Activated CD4-positive, alpha-beta T cell treated with anti-CD3 and anti-CD28 coated beads, Interleukin-10, Interleukin-2, amounts not matched to agents 100 ng/mL and 50 ng/mL, durations not matched to agents 16 hours and 8 hours (primary cell): ENCODE measurements around the gene LARGE2.

Source experiments
- DNase-seq: peaks from one replicate; pipeline ENCODE4 v3.0.0-alpha.2; 2020

LARGE2 gene

DNA sequence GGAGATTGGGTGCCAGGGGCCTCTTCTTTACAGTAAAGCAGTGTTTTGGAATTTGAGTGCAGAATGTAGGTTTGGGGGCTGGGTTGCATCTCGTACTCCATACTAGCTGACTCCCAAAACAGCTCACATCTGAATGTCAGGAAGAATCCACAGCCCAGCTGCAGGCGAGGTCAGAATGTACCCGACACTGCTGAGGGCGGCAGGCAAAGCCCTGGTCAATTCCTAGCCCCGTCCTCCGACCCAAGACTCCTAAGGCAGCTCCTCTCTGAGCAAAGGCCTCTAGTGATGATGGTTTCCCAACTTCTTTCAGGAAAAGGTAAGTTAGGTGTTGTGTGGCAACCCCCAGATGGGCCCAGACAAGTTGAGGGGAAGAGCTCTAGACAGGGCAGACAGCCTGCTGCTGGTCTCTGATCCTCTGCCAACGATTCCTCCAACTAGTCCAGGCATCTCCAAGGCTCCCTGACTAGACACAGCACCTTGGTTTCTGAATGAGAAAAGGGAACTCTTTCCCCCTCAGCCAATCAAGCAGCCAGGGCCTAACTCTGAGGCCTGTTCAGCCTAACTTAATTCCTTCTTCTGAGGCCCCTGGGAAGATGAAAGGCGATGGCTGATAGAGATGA lies 8.6 kb downstream of the LARGE2 start:
- no peak for DNase-seq

DNA sequence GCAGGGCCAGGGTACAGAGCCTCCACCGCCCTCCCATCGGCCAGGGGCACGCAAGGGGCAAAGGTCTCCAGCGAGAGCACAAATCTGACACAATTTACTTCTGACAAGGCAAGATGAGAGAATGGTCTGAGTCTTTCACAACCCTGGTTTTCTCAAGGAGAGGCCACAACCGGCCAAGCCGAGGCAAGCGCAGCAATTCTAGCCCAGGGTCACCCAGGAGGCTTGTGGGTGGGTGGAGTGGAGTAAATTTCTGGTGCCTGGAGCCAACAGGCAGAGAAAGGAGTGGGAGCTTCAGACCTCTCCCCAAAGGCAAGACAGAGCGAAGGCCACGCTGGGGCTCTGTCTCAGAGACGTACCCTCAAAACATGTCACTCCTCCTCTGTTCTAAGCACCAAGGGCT lies 9.3 kb downstream of the LARGE2 start:
- no peak for DNase-seq

DNA sequence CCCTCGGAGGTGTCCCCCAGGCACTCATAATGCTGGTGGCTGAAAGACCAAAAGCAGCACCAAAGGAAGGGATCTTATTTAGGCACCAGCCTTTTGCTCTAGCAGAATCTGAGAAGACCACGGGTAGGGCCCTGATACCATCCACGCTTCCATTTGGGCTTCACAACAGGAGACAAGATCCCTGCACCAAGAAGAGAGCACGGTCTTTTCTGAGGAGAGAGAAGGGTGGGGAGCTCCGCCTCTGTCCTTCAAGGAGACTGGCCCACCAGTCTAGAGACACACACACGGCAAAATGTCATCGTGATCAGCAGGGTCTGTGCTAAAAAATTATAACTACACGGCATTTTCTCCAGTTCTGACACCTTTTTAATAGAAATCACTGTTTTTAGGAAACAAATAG lies 9.8 kb downstream of the LARGE2 start:
- DNase-seq = no peak

DNA sequence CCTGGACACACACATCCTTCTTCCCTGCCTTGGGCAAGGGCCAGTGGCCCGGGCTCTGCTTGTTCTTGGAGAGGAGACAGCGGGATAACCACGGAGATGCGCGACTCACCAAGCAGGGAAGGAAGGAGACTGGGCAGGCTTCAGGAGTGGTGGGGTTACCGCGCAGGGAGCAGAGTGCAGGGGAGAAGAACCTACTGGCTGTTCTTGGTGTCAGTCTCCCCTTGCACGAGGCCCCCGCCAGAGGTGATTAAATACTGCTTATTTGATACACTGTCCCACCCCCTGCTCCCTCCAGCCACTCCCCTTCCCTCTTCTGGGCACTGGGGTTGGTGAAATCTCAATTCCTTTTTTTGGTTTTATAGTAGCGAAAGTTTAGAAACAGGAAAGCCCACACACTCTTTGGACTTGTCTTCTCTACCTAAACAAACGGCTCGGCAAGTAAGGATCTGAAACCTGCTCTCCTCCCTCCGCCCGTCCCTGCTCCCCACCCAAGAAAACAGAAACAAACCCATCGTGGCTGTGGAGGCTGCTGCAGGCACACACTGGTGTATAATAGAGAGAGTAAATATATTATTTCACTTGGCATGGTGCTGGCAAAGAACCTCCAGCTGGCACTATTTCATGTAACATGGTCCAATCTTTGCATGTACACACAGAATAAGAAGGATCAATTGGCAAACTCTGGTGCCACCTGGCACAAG lies 10.8 kb downstream of the LARGE2 start:
- no peak for DNase-seq

DNA sequence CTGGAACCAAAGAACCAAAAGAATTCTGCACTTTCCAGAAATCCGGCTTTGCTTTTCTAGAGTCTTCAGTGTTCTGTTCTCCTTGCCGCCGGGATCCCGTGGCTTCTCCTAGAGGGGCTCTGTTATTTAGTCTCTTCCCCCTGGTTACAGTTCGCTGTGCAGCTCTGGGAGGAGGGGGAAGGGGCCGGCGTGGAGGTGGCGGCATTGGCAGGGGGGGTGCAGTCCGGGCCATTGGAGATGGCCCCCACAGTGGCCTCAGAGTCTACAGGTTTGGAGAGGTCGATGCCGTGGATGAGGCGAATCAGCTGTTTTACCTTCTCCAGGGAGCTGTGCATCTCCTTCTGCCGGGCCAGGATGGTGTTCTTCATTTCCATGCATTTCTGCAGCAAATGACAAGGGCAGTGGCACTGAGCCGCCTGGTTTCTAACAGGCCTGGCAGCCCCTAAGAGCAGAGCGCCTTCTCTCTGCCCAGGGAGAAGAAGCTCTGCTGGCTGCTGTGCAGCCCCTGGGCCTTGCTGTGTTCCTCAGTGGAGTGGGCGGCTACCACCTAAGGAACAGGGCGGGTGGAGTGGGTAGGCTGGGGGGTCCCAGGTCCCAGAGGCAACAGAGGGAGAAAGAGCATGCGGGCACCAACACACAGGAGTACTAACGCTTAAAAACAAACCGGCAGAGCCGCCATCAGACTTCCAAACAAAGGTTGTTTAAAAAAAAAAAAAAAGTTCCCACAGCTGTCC lies 11.6 kb downstream of the LARGE2 start:
- no peak for DNase-seq

DNA sequence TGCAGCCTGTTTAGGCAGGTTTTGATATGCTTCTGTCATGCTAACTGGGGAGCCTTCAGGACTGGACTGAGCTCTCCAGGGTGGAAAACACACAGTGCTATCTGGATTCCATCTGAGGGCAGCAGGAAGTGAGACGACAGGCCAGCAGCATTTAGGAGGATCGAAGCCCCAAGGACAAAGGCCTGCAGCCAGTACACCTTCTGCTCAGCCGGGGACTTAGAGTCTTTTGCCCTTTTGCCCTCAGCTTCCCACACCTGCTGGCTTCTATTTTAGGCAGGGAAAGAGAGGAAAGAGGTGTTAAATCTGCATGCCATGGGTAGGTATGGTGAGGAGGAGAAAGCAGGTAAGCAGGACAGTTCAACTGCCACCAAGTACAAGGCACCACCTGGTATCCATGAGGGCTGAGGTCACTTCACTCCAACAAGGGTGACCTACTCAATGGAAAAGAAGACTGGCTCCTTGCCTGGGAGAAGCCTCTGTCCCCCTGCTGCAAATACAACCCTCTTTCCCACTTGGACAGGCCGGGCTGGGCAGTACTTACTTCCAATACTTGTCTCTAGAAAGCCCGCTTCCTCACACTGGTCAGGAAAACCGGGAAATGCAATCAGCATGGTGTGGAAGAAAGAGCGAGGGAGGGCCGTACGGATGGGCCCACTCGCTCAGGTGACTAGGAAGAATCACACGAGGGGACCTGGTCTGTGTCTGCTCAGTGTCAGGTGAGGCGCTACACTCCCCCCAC lies 12.3 kb downstream of the LARGE2 start:
- no peak for DNase-seq

DNA sequence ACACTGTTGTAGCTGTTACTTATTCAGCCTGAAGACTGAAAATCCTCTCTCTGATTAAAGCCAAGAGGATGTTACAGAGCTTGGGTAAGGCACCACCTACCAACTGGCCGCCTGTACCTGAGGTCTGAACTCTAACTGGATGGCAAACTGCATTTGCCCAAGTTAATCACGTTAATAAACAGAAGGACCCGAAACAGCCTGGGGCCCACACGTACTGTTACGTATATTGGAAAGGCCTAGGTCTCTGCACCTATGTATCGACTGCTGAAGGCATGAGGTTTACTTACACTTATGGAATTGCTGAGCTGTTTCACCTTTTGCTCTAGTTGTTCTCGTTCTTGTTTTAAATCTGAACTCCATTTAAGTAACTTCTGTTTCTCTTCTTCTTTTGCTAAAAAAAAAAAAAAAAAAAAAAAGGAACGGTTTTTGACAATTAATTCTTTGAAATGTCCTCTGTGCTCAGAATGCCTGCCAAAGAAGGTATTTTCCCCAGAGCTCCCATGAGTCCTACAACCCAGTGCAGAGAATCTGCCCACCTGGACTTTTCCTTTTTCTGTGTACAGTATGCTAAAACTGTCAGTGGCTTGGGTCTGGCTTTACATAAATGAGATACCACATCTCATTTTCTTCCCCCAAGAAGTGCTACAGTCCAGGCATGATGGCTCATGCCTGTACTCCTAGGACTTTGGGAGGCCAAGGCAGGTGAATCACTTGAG lies 13.1 kb downstream of the LARGE2 start:
- DNase-seq = no peak

DNA sequence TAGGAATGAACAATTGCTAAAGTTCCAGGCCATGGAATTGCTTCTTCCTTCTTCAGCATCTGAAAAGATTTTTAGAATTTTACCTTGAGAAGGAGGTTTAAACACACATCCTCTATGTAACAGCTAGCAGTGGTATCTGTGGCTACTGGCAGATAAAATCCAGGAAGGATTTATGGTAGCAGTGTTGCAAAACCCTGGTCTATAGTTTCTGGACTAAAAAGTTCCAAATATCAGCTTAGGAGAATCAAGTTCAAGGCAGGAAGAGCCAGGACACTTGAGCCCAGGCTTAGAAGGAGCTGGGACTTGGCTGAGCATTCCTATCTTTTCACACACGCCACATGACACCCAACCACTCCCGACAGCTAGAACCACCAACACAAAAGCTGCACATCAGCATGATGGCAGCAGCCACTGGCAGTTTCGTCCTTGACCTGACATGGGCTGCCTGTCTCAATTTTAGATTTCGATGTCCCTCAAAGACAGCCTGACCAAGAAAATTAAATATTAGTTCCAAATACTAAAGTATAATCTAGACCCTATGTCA lies 14.1 kb downstream of the LARGE2 start:
- no peak for DNase-seq

DNA sequence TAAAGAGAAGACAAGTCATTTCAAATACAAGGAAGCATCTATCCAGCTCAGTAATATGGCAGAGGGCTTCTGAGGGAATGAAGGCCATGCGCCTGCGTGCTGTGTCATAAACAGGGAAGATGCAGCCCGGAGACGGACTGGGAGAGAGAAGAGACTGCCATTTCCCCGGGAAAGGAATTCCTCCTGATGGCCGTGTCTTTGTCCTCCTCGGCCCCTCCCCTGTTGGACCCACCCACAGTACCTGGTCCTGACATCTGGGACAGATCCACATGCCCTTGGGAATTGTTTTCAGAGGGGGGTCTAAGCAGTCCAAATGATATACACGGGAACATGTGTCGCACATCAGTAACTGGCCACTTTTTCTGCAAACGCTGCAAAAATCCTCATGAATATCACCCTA lies 15.5 kb downstream of the LARGE2 start:
- DNase-seq = no peak

DNA sequence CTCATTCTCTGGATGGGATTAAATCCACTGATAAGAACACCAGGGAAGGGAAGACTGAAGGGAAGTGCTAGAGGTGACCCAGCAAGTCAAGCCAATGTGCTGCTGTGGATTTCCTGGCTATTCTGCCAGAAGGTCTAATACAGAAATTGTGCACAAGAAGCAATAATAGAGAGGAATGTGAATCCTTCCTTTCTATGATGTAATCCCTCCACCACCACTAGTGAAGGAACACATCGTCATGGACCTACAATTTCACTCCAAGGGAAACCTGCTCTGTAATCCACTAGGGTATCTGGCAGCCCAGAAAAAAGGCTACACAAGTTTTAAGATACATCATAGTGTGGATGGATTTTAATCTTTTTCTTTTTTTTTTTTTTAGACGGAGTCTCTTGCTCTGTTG lies 17.4 kb downstream of the LARGE2 start:
- DNase-seq = no peak

DNA sequence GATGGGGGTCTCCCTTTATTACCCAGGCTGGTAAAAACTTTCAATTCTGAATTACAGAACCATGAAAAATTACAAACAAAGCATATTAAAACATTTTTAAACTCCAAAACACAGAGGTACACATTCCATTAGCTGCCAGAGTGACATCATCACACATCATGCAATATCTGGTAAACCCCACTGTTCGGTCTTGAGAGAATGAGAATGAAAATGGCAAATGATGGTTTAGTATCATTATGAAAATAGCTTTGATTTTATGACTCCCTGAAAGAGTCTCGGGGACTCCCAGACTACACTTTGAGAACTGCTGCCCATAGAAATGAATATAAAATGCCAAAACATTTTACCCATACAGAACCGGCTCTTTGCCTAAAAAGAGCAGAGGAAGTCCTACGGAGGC lies 18.8 kb downstream of the LARGE2 start:
- DNase-seq = no peak

DNA sequence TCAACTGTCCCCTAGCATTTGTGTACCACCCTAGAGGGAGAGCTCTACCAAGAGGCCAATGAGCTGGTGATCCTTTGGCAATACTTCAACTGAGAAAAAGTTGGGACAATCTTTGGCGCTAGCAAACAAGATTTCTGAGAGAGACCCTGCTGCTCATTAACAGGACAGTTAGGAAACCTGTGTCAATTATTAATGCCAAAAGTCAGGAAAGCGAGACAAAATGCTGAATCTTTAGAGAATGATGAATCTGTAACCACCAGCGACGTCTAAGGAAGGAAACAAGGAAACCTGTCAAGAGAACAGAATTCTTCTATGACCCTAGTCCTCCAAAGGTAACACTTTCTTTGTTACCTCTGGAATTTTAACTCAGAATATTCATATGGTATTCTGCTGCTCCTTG lies 19.9 kb downstream of the LARGE2 start:
- no peak for DNase-seq

DNA sequence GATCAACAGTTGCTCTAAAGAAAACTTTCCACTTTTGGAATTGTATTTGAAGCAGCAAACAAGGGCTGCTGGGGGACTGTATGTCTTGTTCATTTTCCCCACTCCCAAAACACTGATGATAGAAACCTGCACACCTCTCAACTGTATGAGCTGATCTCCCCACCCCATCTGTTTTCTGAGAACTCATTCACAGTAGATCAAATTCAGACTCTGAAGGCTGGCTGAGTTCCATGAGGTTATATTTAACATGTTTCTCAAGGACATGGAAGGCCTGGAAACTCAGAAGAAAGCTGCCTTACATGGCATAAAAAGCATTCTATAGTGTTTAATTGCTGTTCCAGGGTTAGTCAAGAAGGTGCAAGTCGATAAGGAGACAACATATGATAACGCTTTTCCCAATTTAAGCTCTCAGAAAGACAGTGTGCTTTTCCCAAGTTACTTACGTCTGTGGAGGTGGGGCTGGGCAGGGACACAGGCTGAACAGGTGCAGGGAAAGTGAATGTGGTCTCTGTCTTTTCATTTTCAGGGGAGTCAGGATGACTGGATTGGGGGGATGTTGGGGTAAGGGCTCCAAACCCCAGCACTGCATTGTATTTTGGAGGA lies 23.0 kb downstream of the LARGE2 start:
- DNase-seq = no peak

DNA sequence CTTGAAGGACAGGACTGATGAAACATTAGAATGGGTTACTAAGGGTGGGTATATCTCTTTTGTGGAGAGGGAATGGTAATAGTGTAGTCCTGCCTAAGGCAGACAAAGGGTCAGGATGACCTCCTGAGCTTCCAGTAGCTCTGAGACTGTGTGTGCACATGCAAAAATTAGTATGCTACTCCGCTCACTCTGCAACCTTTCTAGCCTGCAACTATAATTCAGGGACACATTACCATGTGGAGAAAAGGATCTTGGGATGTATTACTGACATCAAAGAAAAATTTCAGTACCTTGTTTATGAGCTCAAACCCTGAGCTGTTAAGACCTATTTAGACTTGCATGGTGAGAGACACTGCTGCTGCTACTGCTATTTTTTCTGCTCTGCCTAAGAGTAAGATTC lies 25.4 kb downstream of the LARGE2 start:
- DNase-seq = no peak

DNA sequence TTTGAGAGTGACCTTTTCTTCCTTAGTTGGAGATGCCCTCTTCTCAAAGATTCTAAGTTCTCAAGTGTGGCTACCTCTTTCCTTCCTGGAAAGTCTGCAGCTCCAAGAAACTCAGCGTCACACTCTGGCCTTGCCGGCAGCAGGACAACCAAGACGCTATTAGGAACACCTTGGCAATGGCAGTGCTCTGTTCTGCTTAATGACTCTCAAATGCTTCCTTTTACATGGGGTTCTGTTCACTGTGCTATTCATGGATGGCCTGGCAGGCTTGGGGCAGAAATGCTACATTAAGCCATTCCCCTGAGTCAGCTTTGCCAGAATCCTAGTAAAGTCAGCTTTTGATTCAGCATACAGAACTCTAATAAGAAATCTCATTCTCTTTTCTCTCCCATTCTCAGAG lies 25.9 kb downstream of the LARGE2 start:
- no peak for DNase-seq

DNA sequence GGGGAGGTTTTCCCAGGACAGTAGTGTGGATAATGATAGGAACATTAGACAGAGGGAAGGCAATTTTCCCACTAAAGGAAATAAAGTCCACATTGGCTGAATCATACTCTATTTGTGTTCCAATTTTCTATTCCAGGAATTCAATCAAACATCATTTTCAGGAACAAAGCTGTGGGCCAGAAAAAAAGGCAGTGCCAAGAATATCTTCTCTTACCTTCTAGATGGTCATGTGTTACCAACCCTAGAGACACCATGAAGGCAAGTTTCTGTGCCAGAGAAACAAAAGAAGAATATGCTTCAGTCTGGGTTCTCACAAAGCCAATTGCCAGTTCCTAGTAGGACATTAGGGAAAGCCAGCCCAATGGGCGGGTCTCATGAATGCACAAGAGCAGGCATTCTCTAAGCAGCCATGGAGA lies 27.5 kb downstream of the LARGE2 start:
- DNase-seq = no peak

DNA sequence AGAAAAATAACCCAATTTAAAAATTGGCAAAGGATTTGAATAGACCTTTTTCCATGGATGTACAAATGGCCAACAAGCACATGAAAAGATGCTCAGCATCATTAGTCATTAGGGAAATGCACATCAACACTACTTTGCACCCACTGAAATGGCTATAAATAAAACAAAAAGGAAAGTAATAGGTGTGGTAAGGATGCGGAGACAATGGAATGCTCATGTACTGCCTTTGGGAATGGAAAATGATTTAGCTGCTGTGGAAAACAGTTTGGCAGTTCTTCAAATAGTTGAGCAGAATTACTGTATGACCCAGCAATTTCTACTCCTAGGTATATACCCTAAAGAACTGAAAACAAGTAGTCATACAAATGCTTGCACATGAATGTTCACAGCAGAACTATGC lies 37.4 kb downstream of the LARGE2 start:
- no peak for DNase-seq

DNA sequence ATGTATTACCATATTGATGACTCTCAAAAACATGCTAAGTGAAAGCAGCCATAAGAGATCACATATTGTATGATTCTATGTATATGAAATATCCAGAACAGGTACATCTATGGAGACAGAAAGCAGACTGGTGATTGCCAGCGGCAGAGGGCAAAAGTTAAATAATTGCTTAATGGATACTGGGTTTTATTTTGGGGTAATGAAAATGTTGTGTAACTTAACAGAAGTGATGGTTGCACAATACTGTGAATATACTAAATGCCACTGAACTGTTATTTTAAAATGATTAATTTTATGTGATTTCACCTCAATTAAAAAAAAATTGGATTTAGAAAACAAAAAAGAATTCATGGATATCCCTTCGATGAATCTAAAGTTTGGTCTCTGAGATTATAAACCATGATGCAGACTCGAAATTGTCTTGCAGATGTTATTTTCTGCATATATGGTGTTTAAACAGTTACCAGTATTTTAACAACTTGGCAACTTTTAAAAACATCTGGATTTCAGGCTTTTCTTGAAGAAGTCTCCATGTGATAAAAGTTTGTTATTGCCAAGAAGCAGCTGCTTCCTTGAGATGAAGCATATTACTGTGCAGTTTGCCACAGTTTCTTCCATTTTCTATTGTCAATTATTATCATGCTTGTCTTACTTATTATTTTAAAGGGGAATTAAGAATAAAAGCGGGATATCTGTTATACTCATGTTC lies 38.1 kb downstream of the LARGE2 start:
- no peak for DNase-seq

DNA sequence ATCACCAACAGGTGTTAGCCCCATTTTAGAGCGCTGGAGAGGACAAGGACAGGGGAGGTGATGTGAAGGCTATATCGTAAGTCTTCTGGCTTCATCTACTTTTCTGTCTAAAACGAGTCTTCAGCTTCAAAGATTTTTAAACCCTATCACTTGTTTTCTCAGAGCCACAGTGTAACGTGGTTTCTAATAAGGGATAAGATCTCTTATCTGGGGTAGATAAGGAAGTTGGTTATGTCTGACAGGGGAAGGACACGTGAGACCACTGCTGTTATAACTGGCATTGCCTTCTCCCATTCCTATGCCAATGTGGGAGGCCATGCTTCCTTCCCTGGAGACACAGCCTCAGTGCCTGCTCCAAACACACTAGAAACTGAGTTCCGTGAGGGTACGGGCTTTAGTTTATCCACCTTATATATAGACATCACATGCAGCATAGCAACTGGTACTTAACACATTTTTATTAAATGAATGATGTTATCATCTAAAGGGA lies 39.3 kb downstream of the LARGE2 start:
- no peak for DNase-seq

DNA sequence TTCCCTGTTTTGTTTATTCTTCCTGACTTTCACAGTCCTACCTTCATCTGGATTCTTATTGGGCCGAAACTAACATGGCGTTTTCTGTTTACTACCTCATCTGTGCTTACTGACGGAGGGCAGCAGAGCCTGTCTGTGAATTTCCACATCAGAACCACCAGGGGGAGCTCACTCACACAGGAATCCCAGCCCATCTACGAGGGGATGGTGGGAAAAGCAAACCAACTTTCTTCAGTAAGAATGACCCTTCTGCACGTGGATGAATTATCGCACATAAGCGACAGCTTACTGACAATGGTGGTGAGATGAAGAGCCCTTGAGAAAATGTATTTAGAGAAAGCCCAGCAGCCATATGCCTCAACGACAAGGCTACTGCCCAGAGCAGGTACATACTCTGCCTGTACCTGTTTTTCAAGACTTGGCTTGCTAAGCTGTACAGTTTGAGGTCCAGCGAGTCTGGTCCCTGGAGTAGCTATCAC lies 42.5 kb downstream of the LARGE2 start:
- DNase-seq = peak; percentile 76

DNA sequence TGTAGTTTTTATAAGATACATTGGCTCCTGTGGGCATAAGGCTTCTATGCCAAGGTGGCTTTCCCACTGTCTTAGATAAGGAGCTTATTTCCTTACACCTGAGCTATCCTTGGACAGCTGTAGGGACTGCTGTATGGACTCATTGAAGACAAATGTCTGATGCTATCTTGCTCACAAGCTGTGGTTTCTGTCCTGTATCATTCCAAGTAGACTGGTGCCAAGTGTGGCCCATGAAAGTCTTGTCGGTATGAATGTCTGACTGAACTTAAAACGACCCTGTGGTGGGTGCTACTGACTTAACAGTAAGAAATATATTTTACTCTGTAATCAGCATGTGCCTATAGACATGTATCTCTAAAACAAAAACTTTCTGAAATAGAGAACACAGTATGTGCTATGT lies 45.0 kb downstream of the LARGE2 start:
- no peak for DNase-seq
